T-helper 22 cell (primary cell): ENCODE data around the gene FER.

Source experiments
- DNase-seq: peaks from one replicate; pipeline ENCODE4 v3.0.0-alpha.2; 2020; ENCODE audit warnings: low read depth

The FER gene

DNA sequence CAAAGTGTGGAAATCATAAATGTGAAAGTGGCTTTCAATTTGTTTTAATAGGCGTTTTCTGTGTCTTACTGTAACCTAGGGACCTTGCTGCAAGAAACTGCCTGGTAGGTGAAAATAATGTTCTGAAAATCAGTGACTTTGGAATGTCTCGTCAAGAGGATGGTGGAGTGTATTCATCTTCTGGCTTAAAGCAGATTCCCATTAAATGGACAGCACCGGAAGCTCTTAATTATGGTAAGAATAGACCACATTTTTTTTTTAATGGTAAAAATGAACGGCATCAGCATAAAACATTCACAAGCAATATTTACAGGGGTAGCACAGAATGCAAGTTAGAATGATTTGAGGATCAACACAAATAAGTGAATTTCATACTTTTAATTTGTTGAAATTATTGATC, 433.0 kb downstream of the FER start:
- DNase-seq: no peak

DNA sequence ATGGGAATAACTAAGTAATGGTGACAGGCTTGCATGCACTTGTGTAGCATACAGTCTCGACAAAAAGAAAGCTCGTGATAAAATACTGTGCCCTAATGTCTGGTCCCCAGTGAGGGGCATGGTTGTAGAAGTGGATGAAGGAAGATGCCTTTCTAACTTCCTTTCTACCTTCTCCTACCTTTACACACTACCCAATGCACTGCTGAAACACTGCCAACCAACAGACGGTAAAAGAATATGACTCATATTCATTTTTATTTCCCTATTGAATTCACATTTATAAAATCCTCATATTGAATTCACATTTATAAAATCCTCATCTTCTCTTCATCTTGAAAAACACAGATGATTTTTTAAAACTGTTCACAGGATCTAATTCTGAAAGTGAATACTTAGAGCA, 439.1 kb downstream of the FER start:
- DNase-seq: no peak

DNA sequence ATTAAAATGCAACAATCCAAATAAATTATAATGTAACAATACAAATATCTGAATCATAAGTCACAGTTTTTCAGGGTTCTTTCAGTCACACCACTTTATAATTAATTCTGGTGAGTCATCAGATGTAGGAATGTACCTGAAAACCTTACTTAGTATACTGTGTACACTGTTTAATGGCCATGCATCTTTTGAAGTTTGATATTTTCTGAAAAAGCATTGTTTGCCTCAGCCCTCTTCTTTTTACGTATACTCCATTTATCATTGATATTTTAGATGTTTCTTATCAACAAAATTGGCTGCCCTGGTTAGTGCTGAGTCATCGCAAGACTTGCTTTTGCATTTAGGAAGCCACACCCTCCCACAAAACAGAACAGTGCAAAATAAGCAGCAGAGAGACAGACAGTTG, 443.5 kb downstream of the FER start:
- no peak for DNase-seq

DNA sequence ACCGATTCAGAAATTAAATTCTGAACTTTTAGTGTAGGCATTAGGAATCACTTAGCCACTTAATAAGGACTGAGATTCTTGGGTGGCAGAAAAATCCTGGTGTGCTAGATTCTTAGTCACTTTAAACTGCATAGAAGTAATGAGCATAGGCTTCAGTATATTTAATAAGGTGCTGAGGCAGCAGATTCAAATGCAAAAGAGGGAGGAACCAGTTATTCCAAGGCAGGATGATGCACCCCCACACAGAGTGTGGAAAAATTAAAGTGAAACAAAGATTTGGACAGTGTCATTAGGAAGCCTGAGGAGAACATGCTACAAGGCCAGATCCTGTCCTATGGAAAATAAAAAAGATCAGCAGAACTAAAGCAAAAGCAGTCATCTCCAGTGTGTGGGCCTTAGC, 444.3 kb downstream of the FER start:
- DNase-seq: no peak

DNA sequence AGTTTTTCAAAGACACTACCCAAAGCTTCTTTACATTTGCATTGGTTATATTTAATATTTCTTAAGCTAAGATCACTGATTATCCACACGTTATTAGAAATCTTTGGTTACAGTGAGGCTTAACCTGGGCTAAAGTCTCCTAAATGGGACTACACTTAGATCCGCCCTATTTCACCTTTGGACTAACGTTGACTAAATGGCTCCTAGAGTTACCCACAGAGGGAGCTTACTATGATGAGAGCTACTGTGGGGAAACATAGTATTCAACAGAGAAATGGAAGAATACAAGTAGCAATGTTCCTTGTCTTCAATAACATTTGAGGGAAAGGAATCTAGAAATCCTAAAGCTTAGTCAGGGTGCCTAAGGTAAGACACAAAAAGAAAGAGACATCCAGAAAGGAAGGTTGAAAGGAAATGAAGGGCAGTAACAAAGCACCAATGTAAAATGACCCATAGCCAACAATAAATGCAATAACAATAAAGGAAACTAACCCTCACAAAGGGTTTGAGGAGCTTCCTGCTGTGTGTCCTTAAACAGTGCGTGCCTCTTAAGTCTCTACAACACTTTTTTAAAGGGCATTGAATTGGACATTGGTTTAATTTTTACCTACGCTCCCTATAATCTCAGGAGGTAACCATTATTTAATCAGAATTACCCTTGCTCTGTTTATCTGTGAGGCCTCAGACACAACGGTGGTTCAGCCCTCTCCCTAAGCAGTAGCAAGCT, 445.0 kb downstream of the FER start:
- DNase-seq: no peak

DNA sequence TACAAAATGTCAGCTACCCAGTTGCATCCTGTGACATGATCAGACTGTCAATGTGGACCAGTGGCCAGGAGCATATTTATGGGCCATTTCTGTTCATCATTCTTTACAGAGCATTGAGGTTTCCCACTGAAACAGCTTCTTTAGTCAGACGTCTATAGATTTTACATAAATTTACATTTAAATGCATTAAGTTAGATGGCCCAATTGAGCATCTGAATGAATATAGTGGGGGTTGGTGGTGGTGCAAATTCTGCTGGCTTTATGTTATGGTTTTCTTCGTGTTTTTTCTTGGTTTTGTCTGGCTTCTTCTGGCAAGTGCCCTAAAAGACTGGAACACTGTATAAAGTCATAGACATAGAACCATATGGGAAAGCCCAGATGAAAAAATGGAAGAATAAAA, 448.0 kb downstream of the FER start:
- no peak for DNase-seq

DNA sequence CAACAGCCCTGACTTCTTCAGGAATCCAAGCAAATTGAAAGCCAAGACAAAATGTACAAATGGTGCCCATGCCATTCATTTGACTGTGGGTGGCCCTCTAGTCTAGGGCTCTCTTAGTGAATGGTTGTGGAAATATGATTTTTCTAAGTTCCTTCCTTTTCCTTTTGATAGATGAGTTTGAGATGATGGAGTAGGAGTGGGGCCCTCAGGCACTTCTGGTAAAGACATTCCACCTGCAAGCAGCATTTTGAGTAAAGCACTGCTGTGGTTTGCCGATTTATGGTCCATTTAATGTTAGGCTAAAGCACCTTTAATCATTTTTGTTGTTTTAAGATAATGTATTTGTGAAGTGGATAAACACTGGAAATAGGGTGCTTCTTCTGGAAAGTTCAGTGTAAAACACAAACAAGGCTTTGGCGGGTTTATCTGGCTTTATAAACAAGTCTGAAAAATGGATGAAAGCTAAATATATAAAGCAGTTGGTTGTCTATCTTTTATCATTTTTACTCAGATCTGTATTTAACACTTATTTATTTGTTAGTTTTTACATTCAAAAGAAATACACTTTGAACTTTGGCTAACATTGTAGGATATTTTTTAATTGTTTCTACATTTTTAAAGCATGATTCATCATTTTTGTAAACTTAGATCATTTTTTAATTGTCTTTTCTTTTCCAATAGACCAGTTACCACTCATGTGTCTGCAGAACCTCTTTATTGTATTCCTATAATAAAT, 448.6 kb downstream of the FER start:
- DNase-seq: no peak

DNA sequence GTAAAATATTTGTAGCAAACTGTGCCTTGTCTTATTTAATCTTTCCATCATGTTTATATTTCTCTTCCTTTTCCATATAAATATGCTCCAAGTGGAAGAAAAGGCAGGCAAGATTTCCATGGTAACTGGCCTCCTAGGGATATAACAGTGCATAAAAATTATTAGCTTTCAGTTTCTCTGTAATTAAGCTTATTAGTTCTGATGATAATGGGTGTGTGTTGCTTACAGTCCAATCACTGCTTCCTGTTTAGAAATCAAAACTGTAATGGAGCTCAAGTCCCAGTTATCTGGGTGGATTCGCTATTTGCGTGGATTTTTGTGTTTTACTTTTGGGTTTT, 449.1 kb downstream of the FER start:
- DNase-seq: no peak

DNA sequence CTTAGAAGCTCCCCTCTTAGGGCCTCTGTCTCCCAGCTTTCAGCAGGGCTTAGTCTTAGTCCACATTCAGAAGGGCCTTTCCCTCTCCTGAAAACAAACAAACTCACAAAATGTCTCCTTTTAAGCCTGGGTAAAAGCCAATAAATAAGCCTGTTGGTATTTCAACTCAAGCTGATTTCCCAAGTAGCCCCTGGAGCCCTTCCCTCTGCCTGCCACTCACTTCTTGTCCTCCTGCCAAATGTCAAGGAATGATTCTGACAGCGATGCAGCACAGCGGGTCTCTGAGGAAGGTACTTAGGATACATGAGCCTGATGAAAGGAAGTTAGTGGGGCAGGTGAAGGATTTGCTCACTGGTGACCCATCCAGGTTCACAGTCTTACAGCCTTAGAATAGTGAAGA, 451.6 kb downstream of the FER start:
- no peak for DNase-seq

DNA sequence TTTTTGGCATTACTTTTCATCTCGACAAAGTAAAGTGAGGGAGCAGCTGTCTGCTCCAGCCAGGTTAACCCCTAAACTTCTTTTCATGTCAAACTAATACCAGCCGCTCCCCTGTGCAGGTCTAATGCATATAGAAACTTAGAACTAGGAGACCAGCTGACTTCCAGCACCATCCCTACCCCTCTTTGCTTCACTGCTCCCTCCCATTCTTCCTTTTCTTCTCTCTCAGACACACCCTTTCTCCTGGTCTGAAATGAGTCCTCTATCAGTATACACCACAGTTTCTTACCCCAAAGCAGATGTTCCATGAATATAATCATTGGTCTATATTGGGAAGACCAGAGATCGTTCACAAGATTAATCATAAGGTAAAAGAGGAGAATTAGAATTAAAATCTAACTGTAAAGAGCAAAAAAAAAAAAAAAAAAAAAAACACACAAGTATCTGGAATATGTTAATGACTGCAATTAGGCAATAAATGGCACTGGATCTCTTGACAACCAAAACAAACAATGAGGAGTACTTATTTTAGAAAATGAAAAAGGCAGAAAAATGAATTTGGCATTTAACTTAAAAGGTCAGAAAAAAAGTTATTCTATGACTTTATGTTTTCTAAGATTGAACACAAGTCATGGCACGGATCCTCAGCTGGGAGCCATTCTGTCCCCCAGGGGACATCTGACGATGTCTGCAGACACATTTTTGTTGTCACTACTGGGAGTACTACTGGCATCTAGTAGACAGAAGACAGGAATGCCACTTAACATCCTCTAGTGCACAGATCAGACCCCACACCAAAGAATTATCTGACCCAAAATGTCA, 452.3 kb downstream of the FER start:
- DNase-seq: no peak

DNA sequence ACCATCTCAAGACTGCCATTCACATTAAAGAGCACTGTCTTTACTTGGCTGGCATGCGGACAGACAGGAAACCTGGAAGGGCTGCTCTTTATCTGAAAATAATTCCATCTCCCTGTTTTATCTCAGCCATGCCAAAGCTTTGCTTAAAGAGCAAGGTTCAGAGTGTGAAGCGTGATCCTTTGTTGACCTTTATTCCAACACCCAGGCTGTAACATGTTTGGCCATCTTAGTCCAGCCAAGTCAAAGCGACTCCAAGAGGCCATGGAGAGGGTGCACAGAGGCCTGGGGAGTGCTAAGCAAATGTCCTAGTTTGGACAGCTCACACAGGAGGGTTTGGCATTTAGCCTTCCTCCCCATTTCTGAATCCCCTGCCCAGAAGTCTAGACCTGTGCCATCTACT, 467.3 kb downstream of the FER start:
- DNase-seq: no peak

DNA sequence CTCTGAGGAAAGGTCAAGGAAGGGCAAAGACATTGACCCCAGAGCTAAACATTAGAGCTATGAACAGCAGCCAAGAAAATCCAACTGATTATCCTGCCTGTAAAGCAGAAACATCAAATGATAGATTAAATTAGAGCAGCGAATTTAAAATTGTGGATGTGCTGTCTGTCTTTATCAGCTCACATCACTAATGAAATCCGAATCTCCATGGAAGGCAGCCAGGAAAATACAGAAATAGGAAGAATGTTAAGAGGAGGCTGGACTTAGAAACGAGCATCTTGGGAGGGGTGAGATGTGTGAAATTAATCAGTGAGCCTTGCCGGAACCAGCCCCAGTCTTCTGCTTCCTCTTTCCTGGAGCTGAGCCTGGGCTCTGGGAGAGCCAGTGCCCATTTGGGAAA, 471.1 kb downstream of the FER start:
- no peak for DNase-seq

DNA sequence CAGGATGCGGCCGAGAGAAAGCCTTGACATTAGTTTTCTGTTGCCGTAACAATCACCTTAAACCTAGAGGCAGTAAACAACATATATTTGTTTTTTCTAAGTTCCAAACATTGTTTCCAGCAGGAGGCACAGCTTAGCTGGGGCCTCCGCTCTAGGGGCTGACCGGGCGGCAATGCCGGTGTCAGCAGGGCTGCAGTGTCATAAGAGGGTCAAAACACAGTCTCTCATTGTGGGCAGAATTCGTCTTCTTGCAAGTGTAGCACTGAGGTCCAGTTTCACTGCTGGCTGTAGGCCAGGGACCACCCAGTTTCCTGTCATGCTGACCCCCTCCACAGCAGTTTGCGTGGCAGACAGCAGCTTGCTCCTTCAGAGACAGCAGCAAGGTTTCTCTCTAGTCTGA, 475.8 kb downstream of the FER start:
- DNase-seq: no peak

DNA sequence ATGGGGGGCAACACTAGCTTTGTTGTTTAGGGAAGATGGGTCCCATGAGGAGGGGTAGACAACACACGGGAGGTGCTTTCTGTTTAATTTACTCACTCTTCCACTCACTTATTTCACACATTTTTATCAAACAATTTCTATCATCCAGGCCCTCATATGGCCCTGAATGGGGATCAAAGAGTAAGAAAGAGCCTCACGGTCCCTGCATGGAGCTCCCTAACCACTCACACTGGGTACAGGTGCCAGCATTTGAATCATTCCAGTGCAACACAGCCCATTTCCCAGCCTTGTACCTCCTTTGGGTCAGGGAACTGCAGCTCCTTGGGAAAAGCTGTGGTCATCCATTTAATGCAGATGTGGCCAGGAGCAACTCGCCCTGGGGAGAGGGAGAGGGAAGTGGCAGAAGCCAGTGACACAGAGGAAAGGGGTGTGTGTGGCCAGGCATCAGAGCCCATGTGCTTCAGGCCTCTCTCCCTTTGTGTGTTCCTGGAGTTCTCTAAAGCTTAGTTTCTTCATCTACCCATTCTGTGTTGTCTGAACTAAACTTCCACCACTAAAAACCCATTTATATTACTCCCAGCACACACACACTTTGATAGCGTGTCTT, 476.7 kb downstream of the FER start:
- no peak for DNase-seq

DNA sequence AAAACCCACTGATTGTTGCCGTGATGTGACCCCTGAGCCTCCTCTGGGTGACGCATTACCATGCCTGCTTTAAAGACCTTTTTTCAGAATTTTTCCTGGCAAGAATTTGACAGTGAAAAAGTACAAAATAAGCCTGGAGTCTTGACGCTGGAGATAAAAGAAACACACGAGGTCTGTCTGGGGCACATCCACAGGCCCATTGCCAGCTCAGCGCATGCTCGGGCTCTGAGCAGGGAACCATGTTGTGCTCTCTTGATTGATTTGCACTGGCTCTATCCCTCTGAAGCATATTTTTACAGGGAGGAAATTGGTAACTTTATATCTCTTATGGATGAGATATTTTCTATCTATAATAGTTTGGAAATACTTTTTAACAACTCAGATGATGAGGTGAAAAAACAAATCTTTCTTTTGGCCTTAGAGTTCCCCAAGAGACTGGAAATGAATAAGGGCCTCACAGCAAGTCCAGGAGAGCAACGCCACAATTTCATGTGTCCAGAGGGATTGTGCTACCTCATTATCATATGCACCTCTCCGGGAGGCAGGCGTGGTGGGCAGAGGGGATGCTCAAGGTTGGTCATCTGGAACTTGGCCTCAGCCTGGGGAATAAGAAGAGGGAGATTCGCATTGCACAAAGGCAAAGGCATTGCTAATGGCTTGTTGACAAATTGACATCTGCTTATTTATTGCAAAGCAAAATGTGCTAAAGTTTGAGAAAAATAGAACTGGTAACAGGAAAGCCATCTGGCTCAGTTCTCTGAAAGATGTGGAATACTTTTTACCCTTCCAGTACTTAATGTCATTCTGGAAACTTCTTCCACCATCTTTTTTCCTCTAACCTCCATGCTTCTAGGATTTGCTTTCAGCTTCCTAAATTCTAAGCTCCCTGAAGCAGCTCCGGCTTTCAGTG, 478.3 kb downstream of the FER start:
- no peak for DNase-seq

DNA sequence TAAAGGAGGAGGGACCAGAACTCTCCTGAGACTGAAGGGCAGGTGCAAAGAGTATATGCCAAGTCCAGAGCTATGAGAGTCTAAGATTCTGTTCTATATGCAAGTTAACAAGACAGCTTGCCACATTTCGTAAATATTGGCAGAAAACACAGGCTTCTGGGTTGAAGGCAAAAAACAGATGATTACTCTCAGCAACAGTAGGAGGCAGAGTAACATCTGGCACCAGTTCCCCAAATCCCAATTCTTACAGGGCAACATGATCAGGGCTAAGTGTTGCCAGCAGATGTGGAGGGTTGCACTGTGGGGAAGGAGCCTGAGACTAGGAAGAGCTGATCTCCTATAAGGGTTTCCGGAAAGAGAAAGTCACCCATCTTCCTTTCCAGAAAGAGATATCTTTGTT, 482.7 kb downstream of the FER start:
- DNase-seq: no peak

DNA sequence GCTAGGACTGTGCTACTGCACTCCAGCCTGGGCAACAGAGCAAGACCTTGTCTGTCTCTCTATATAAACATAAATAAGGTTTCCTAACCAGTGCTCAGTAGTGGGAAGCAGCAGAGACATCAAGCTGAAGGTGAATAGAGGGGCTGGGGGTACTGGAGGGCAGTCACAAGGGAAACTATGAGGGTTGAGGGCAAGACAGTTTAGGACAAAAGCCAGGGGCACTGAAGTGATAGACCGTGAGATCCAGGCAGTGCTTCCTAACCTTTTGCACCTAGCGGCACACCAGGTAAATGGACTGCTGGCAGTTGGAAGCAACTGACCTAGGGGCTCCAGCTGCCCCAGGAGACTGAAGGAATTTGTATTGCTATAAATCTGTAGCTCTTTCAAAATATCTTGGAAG, 483.6 kb downstream of the FER start:
- DNase-seq: no peak

DNA sequence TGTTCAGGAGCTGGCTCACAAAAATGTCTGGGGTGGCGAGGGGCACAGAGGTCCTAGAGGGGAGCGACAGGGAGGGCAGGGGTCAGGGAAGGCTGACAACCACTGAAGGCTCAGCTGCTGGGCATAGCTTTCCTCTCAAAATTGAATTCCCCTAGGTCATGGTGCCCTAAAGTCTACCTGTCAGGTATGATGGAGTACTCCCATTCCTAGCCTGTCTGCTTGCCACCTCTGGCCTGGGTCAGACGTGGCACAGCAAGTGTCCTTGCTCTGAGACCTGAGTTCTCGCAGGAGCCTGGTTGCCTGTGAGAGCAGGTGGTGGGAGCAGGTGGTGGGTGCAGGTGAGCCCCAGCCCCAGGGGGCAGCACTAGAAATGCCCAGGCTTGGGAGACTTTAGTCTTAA, 486.7 kb downstream of the FER start:
- DNase-seq: no peak

DNA sequence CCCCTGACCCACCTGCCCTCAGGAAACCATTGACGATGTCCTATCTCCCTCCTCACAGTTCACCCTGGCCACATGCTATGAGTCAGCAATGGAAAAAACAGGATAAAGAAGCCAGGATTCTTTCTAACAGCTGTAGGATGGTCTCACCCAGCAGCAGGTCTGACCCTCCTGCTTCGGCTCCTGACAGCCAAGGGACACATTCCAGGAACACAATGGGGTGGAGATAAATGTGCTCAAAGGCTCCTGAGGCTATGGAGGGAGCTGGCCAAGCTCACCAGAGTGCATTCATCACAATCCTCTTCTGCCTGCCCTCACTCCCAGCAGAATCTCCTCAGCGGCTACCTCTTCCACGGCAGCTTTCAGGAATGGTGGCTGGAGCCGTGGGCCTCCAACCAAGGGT, 491.8 kb downstream of the FER start:
- no peak for DNase-seq

DNA sequence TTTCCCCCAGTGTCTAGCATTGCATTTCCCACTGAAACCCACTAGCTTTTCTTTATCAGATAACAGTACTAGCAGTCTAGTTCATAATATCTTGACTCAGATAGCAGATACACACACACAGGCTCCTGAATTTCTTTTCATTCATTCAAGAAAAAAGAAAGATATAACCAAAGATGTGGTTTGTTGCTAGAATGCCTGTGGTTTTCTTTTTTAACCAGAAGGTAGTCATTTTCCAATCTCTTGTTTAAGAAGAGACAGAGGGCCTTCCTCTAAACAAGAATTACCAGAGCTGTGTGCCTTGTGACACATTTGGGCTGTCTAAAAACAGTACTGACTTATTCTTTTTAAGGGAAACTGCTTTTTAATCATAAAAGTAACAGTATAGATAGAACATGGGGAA, 494.8 kb downstream of the FER start:
- DNase-seq: no peak

DNA sequence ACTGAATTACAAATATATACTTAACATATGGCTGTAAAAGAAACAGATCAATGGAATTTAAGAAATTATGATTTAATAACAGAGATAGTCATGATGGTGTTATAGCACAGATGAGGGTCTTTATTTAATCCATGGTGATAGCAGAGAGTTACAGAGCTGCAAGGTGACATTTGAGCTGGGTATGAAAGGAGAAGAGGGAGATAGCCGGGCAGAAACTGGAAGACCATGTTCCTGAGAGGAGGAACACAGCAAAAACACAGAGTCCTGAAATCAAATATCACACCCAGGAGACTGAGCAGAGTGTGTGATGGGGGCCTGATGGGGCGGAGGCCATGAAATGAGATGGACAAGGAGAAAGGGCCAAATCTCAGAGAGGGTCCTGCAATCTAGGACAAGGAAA, 498.7 kb downstream of the FER start:
- no peak for DNase-seq
